Nephron progenitor cell (in vitro differentiated cells): Measurements from ENCODE around the gene CLNK.

Experiments
- DNase-seq: peaks from one replicate; pipeline ENCODE4 v3.0.0; 2021
- H3K27ac Mint-ChIP-seq: 2 replicates; pipeline ENCODE4 v1.8.0; 2021; ENCODE audit warnings: mild to moderate bottlenecking, moderate library complexity, mixed read lengths
- H3K27me3 Mint-ChIP-seq: 2 replicates; pipeline ENCODE4 v1.8.0; 2021; ENCODE audit warnings: mild to moderate bottlenecking, low read depth, mixed read lengths; ENCODE audit not compliant: poor library complexity
- H3K36me3 Mint-ChIP-seq: 2 replicates; pipeline ENCODE4 v1.8.0; 2021; ENCODE audit warnings: low read depth, mixed read lengths
- H3K4me1 Mint-ChIP-seq: 2 replicates; pipeline ENCODE4 v1.8.0; 2021; ENCODE audit warnings: mixed read lengths
- H3K4me3 Mint-ChIP-seq: 2 replicates; pipeline ENCODE4 v1.8.0; 2021; ENCODE audit warnings: mild to moderate bottlenecking, moderate library complexity, mixed read lengths
- H3K9me3 Mint-ChIP-seq: 2 replicates; pipeline ENCODE4 v1.8.0; 2021; ENCODE audit warnings: mild to moderate bottlenecking, moderate library complexity, mixed read lengths
- TF ChIP-seq, protein P1 (sequence below): fragments of 200-600 bp; sonication (generic); IDR thresholded peaks from 2 replicates; pipeline ENCODE4 v1.5.0; 2021; ENCODE audit warnings: antibody characterized with exemption

Gene CLNK

DNA sequence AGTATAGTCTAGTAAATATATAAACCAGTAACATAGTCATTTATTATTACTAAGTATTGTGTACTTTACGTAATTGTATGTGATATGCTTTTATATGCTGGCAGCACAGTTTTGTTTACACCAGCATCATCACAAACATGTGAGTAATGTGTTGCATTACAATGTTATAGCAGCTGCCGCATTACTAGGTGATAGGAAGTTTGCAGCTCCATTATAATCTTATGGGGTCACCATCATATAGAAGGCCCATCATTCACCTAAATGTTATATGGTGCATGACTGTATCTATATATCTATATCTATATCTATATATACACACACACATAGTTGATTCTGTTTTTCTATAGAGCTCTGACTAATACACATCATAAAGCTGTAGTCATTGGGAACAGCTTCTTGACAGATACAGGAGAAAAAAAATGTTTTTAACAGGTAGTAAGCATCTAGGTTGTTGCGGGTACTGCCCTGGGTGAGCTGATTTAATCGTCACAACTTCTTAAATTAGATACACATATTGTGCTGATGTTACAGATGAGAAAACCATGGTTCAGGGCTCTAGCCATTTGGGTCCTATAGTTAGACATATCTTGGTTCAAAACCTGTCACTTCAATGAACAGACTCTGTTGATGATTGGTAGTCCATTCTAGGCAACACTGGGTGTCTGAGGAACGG is 77.9 kb downstream of the CLNK start:
- no peak overlapping the region for H3K4me3 Mint-ChIP-seq
- H3K36me3 Mint-ChIP-seq, result no peaks in the 10 kb centered on the region
- no peaks in the 10 kb centered on the region for H3K27me3 Mint-ChIP-seq
- no peaks in the 10 kb centered on the region for H3K4me1 Mint-ChIP-seq
- TF ChIP-seq, protein P1, sequence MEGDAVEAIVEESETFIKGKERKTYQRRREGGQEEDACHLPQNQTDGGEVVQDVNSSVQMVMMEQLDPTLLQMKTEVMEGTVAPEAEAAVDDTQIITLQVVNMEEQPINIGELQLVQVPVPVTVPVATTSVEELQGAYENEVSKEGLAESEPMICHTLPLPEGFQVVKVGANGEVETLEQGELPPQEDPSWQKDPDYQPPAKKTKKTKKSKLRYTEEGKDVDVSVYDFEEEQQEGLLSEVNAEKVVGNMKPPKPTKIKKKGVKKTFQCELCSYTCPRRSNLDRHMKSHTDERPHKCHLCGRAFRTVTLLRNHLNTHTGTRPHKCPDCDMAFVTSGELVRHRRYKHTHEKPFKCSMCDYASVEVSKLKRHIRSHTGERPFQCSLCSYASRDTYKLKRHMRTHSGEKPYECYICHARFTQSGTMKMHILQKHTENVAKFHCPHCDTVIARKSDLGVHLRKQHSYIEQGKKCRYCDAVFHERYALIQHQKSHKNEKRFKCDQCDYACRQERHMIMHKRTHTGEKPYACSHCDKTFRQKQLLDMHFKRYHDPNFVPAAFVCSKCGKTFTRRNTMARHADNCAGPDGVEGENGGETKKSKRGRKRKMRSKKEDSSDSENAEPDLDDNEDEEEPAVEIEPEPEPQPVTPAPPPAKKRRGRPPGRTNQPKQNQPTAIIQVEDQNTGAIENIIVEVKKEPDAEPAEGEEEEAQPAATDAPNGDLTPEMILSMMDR, result no peak
- no peaks in the 10 kb centered on the region for H3K9me3 Mint-ChIP-seq
- H3K27ac Mint-ChIP-seq, result no peak overlapping the region
- no peak for DNase-seq

DNA sequence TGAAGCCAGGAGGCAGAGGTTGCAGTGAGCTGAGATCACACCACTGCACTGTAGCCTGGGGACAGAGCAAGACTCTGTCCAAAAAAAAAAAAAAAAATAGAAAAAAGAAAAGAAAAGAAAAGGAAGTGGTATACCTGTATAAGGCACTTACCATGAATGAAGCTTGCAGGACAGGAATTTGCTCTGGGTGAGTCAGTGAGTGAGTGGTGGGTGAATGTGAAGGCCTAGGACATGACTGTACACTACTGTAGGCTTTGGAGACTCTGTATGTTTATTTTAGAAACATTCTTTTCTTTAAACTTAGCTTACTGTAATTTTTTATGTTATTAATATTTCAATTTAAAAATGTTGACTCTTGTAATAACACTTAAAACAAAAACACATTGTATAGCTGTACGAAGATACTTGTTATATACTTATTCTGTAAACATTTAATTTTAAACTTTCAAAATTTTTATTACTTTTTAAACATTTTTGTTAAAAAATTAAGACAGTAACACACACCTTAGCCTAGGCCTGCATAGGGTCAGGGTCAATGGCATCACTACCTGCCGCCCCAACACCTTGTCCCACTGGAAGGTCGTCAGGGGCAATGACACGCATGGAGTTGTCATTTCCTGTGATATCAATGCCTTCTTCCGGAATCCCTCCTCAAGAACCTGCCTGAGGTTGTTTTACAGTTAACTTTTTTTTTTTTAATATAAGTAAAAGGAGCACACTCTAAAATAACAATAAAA is 78.7 kb downstream of the CLNK start:
- H3K27me3 Mint-ChIP-seq, result no peaks in the 10 kb centered on the region
- H3K27ac Mint-ChIP-seq, result no peak overlapping the region
- TF ChIP-seq, protein P1, result no peak
- H3K4me1 Mint-ChIP-seq, result no peaks in the 10 kb centered on the region
- H3K4me3 Mint-ChIP-seq, result no peak overlapping the region
- H3K9me3 Mint-ChIP-seq, result no peaks in the 10 kb centered on the region
- DNase-seq, result no peak
- no peaks in the 10 kb centered on the region for H3K36me3 Mint-ChIP-seq

DNA sequence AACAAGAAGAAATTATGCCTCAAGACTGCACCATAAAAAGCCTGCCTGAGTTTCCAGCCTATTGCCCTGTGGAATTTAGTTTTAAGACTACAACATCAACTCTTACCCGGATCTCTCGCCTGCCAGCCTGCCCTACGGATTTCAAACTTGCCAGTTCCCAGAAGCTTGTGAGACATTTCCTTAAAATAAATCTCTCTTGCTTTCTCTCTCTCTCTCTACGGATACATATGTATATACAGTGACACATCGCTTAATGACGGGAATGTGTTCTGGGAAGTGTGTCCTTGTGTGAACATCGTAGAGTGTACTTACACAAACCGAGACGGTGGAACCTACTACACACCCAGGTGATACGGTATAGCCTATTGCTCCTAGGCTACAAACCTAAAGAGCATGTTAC is 79.5 kb downstream of the CLNK start:
- Mint-ChIP-seq H3K4me3 (no peak overlapping the region), H3K4me1 (no peaks in the 10 kb centered on the region), H3K27ac (no peak overlapping the region), H3K36me3 (no peaks in the 10 kb centered on the region), H3K9me3 (no peaks in the 10 kb centered on the region), H3K27me3 (no peaks in the 10 kb centered on the region)
- TF ChIP-seq, protein P1, result no peak
- DNase-seq, result no peak

DNA sequence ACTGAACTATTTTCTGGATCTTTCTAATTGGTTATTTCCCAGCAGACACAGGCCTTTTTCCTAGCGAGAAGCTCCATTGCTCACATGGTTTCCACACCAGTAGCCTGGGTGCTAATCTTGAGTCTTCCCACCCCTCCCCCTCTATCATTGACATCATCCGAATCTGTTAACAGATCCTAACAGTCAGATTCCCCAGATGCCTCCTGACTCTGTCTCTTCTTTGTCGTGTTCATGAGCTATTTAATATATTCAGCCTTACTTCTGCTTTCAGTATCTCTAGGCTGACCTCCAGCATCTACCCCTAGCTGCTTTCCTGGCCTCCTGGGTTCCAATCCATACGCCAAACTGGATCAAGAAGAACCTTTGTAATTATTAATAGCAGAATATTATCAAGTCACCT is 85.0 kb downstream of the CLNK start:
- peaks cover 5% of the 10 kb centered on the region for H3K27me3 Mint-ChIP-seq
- no peaks in the 10 kb centered on the region for H3K4me1 Mint-ChIP-seq
- H3K9me3 Mint-ChIP-seq, result no peaks in the 10 kb centered on the region
- H3K4me3 Mint-ChIP-seq, result no peak overlapping the region
- H3K36me3 Mint-ChIP-seq, result no peaks in the 10 kb centered on the region
- no peak overlapping the region for H3K27ac Mint-ChIP-seq
- TF ChIP-seq, protein P1, result no peak
- DNase-seq, result no peak

DNA sequence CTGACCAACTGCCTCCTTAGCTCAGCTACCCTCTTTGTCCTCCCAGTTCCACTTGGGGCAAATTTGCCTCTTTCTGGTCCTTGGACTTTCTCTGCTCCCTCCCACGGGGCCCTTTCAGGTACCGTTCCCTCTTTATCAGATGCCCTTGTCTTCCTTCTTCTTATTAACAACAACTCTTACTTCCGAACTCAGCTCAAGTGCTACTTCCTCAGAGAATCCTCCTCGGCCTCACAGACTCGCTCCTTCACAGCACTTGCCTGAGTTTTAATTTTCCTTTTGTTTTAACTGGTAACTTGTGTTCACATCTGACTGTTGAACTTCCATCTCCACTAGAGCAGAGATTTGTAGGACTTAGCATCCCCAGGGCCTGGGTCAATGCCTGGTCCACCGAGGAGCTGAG is 85.7 kb downstream of the CLNK start:
- no peaks in the 10 kb centered on the region for H3K9me3 Mint-ChIP-seq
- no peak overlapping the region for H3K27ac Mint-ChIP-seq
- H3K27me3 Mint-ChIP-seq, result peaks cover 5% of the 10 kb centered on the region
- DNase-seq, result no peak
- H3K4me3 Mint-ChIP-seq, result no peak overlapping the region
- TF ChIP-seq, protein P1, result no peak
- no peaks in the 10 kb centered on the region for H3K36me3 Mint-ChIP-seq
- no peaks in the 10 kb centered on the region for H3K4me1 Mint-ChIP-seq
